WTC11 (cell line): ENCODE data around the gene CA10. TPM values are rescaled to one million over a fixed set of nuclear protein-coding genes. Genes with fewer than 3 reads are reported as not detected.

Source experiments
- ATAC-seq: fragments of 200-7000 bp; cut with Tn5 transposase; 2 replicates; pipeline ENCODE4 v1.10.0; 2021; ENCODE audit warnings: mild to moderate bottlenecking, moderate library complexity
- CTCF ChIA-PET: fragments of 300-600 bp; sonication (Branson Sonifier 250); formaldehyde crosslinking; loops from one replicate; lab custom pipeline; 2021; ENCODE audit warnings: antibody characterized with exemption; lab: Charles Lee
- POLR2A ChIA-PET: fragments of 350-600 bp; sonication (Branson Sonifier 250); formaldehyde crosslinking; loops from one replicate; lab custom pipeline; 2021; ENCODE audit warnings: antibody characterized with exemption; lab: Charles Lee
- DNase-seq: peaks from one replicate; pipeline ENCODE4 v3.0.0; 2021; ENCODE audit warnings: low spot score
- H3K27ac Mint-ChIP-seq: 2 replicates; pipeline ENCODE4 v1.8.0; 2021; ENCODE audit warnings: mixed read lengths
- H3K27me3 Mint-ChIP-seq: 2 replicates; pipeline ENCODE4 v1.8.0; 2021; ENCODE audit warnings: low read depth, mild to moderate bottlenecking, moderate library complexity, mixed read lengths
- H3K36me3 Mint-ChIP-seq: 2 replicates; pipeline ENCODE4 v1.8.0; 2021; ENCODE audit warnings: mixed read lengths
- H3K4me1 Mint-ChIP-seq: 2 replicates; pipeline ENCODE4 v1.8.0; 2022; ENCODE audit warnings: mixed read lengths
- H3K4me3 Mint-ChIP-seq: 2 replicates; pipeline ENCODE4 v1.8.0; 2021; ENCODE audit warnings: mild to moderate bottlenecking, moderate library complexity, mixed read lengths
- H3K9me3 Mint-ChIP-seq: 2 replicates; pipeline ENCODE4 v1.8.0; 2021; ENCODE audit warnings: mixed read lengths
- AFF4 ChIP-seq: sonication (generic); formaldehyde crosslinking; IDR thresholded peaks from 2 replicates; pipeline ENCODE4 v1.8.1; 2023; ENCODE audit warnings: mild to moderate bottlenecking, missing genetic modification reagents, borderline replicate concordance
- CREM ChIP-seq: sonication (generic); formaldehyde crosslinking; IDR thresholded peaks from 2 replicates; pipeline ENCODE4 v1.8.1; 2022; ENCODE audit warnings: mild to moderate bottlenecking, missing genetic modification reagents, moderate library complexity
- OVOL2 ChIP-seq: fragments of 250-450 bp; sonication (Bioruptor Pico); IDR thresholded peaks from 2 replicates; pipeline ENCODE4 v1.9.0; 2021; ENCODE audit warnings: mild to moderate bottlenecking, borderline replicate concordance
- PREB ChIP-seq: sonication (generic); formaldehyde crosslinking; IDR thresholded peaks from 2 replicates; pipeline ENCODE4 v1.8.1; 2022; ENCODE audit warnings: mild to moderate bottlenecking, missing genetic modification reagents, moderate library complexity, borderline replicate concordance
- USF1 ChIP-seq: sonication (generic); formaldehyde crosslinking; IDR thresholded peaks from 2 replicates; pipeline ENCODE4 v1.8.0; 2022; ENCODE audit warnings: mild to moderate bottlenecking, missing genetic modification reagents
- ZNF219 ChIP-seq: sonication (generic); formaldehyde crosslinking; IDR thresholded peaks from 2 replicates; pipeline ENCODE4 v1.8.0; 2023; ENCODE audit warnings: missing genetic modification reagents, mild to moderate bottlenecking, borderline replicate concordance
- ZNF232 ChIP-seq: sonication (generic); formaldehyde crosslinking; IDR thresholded peaks from 2 replicates; pipeline ENCODE4 v1.8.0; 2022; ENCODE audit warnings: mild to moderate bottlenecking, missing genetic modification reagents
- ZNF317 ChIP-seq: sonication (generic); formaldehyde crosslinking; IDR thresholded peaks from 2 replicates; pipeline ENCODE4 v1.8.1; 2023; ENCODE audit warnings: low read depth, mild to moderate bottlenecking, moderate library complexity, missing genetic modification reagents, borderline replicate concordance
- ZNF532 ChIP-seq: fragments of 250-450 bp; sonication (Bioruptor Pico); IDR thresholded peaks from 2 replicates; pipeline ENCODE4 v1.9.0; 2021; ENCODE audit warnings: mild to moderate bottlenecking, borderline replicate concordance
- total RNA-seq: library from RNA; stranded (reverse); gene quantifications from 3 replicates; pipeline ENCODE4 v1.2.3, GENCODE V29; 2021
- TF ChIP-seq, protein P1 (sequence below): sonication (generic); formaldehyde crosslinking; conservative IDR thresholded peaks from 2 replicates; pipeline ENCODE4 v1.8.1; 2023; ENCODE audit warnings: mild to moderate bottlenecking, low read depth, missing genetic modification reagents, moderate library complexity
- TF ChIP-seq, protein P2 (sequence below): sonication (generic); formaldehyde crosslinking; IDR thresholded peaks from 2 replicates; pipeline ENCODE4 v1.8.0; 2022; ENCODE audit warnings: mild to moderate bottlenecking, missing genetic modification reagents
- TF ChIP-seq, protein P3 (sequence below): sonication (generic); formaldehyde crosslinking; IDR thresholded peaks from 2 replicates; pipeline ENCODE4 v1.8.1; 2022; ENCODE audit warnings: low read depth, missing genetic modification reagents, borderline replicate concordance
- TF ChIP-seq, protein P4 (sequence below): sonication (generic); formaldehyde crosslinking; conservative IDR thresholded peaks from 2 replicates; pipeline ENCODE4 v1.8.1; 2022; ENCODE audit warnings: mild to moderate bottlenecking, missing genetic modification reagents
- TF ChIP-seq, protein P5 (sequence below): fragments of 250-450 bp; sonication (Bioruptor Pico); IDR thresholded peaks from 2 replicates; pipeline ENCODE4 v1.8.0; 2021; ENCODE audit warnings: mild to moderate bottlenecking

The CA10 gene
- total RNA-seq, 1 experiment from 2014 or later = 0.90 TPM

GRCh38 chr17:51617986-51618385 lies 540.5 kb downstream of the CA10 start (continued):
- TF ChIP-seq ZNF532 (CRISPR knock-in tag) = no peak
- no peak for TF ChIP-seq ZNF232 (CRISPR knock-in tag)
- TF ChIP-seq OVOL2 (CRISPR knock-in tag) = no peak

DNA sequence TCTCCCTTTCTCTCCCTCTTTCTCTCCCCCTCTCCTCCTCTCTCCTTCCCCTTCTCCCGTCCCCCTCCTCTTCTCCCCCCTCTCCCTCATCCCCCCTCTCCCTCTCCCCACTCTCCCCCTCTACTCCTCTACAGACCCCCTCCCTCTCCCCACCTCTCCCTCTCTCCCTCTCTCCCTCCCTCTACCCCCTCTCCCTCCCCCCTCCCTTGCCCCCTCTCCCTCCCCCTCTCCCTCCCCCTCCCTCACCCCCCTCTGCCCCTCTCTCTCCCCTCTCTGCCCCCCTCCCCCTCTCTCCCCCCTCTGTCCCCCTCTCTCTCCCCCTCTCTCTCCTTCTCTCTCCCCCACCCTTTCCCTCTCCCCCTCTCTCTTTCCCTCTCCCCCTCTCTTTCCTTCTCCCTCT lies 545.3 kb downstream of the CA10 start:
- 0 out of 2 replicates have a peak, but pooled peaks cover 3% of the 10 kb centered on the region for H3K27me3 Mint-ChIP-seq
- peaks cover 8% of the 10 kb centered on the region for H3K36me3 Mint-ChIP-seq
- ChIA-PET CTCF (no interaction called here), POLR2A (no interaction called here)
- H3K4me3 Mint-ChIP-seq = no peak overlapping the region
- H3K4me1 Mint-ChIP-seq = peaks cover 7% of the 10 kb centered on the region; the same call in 1 of the 2 replicates
- H3K27ac Mint-ChIP-seq = no peak overlapping the region
- peaks cover 27% of the 10 kb centered on the region for H3K9me3 Mint-ChIP-seq
- DNase-seq (no peak), ATAC-seq (no peak)
- TF ChIP-seq, protein P1, sequence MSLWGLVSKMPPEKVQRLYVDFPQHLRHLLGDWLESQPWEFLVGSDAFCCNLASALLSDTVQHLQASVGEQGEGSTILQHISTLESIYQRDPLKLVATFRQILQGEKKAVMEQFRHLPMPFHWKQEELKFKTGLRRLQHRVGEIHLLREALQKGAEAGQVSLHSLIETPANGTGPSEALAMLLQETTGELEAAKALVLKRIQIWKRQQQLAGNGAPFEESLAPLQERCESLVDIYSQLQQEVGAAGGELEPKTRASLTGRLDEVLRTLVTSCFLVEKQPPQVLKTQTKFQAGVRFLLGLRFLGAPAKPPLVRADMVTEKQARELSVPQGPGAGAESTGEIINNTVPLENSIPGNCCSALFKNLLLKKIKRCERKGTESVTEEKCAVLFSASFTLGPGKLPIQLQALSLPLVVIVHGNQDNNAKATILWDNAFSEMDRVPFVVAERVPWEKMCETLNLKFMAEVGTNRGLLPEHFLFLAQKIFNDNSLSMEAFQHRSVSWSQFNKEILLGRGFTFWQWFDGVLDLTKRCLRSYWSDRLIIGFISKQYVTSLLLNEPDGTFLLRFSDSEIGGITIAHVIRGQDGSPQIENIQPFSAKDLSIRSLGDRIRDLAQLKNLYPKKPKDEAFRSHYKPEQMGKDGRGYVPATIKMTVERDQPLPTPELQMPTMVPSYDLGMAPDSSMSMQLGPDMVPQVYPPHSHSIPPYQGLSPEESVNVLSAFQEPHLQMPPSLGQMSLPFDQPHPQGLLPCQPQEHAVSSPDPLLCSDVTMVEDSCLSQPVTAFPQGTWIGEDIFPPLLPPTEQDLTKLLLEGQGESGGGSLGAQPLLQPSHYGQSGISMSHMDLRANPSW (CRISPR knock-in tag) = no peak
- TF ChIP-seq, protein P2, sequence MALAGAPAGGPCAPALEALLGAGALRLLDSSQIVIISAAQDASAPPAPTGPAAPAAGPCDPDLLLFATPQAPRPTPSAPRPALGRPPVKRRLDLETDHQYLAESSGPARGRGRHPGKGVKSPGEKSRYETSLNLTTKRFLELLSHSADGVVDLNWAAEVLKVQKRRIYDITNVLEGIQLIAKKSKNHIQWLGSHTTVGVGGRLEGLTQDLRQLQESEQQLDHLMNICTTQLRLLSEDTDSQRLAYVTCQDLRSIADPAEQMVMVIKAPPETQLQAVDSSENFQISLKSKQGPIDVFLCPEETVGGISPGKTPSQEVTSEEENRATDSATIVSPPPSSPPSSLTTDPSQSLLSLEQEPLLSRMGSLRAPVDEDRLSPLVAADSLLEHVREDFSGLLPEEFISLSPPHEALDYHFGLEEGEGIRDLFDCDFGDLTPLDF (CRISPR knock-in tag) = no peak
- TF ChIP-seq, protein P3, sequence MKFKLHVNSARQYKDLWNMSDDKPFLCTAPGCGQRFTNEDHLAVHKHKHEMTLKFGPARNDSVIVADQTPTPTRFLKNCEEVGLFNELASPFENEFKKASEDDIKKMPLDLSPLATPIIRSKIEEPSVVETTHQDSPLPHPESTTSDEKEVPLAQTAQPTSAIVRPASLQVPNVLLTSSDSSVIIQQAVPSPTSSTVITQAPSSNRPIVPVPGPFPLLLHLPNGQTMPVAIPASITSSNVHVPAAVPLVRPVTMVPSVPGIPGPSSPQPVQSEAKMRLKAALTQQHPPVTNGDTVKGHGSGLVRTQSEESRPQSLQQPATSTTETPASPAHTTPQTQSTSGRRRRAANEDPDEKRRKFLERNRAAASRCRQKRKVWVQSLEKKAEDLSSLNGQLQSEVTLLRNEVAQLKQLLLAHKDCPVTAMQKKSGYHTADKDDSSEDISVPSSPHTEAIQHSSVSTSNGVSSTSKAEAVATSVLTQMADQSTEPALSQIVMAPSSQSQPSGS (CRISPR knock-in tag) = no peak
- no peak for TF ChIP-seq ZNF317
- no peak for TF ChIP-seq AFF4 (CRISPR knock-in tag)
- TF ChIP-seq PREB (CRISPR knock-in tag) = no peak
- no peak for TF ChIP-seq CREM (CRISPR knock-in tag)
- TF ChIP-seq, protein P4, sequence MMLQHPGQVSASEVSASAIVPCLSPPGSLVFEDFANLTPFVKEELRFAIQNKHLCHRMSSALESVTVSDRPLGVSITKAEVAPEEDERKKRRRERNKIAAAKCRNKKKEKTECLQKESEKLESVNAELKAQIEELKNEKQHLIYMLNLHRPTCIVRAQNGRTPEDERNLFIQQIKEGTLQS = no peak
- TF ChIP-seq, protein P5, sequence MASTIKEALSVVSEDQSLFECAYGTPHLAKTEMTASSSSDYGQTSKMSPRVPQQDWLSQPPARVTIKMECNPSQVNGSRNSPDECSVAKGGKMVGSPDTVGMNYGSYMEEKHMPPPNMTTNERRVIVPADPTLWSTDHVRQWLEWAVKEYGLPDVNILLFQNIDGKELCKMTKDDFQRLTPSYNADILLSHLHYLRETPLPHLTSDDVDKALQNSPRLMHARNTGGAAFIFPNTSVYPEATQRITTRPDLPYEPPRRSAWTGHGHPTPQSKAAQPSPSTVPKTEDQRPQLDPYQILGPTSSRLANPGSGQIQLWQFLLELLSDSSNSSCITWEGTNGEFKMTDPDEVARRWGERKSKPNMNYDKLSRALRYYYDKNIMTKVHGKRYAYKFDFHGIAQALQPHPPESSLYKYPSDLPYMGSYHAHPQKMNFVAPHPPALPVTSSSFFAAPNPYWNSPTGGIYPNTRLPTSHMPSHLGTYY (CRISPR knock-in tag) = no peak
- no peak for TF ChIP-seq ZNF219 (CRISPR knock-in tag)
- TF ChIP-seq USF1 = no peak
